NCI-H1092 treated with DMSO at 0.1 percent for 48 hours (cell line): ENCODE data around the gene KIF27.
"Not testable (repeated sequence)": the region's sequence is repeated elsewhere in the genome, so short reads cannot be mapped to it uniquely, and the experiment has no call there.

ENCODE experiments used
- DNase-seq: peaks from one replicate; lab custom pipeline; 2025; lab: John Stamatoyannopoulos, UW

Gene KIF27, protein sequence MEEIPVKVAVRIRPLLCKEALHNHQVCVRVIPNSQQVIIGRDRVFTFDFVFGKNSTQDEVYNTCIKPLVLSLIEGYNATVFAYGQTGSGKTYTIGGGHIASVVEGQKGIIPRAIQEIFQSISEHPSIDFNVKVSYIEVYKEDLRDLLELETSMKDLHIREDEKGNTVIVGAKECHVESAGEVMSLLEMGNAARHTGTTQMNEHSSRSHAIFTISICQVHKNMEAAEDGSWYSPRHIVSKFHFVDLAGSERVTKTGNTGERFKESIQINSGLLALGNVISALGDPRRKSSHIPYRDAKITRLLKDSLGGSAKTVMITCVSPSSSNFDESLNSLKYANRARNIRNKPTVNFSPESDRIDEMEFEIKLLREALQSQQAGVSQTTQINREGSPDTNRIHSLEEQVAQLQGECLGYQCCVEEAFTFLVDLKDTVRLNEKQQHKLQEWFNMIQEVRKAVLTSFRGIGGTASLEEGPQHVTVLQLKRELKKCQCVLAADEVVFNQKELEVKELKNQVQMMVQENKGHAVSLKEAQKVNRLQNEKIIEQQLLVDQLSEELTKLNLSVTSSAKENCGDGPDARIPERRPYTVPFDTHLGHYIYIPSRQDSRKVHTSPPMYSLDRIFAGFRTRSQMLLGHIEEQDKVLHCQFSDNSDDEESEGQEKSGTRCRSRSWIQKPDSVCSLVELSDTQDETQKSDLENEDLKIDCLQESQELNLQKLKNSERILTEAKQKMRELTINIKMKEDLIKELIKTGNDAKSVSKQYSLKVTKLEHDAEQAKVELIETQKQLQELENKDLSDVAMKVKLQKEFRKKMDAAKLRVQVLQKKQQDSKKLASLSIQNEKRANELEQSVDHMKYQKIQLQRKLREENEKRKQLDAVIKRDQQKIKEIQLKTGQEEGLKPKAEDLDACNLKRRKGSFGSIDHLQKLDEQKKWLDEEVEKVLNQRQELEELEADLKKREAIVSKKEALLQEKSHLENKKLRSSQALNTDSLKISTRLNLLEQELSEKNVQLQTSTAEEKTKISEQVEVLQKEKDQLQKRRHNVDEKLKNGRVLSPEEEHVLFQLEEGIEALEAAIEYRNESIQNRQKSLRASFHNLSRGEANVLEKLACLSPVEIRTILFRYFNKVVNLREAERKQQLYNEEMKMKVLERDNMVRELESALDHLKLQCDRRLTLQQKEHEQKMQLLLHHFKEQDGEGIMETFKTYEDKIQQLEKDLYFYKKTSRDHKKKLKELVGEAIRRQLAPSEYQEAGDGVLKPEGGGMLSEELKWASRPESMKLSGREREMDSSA (N-terminal part only)

GRCh38 chr9:83920927-83921707 lies at the start of gene KIF27:
Gene KIF27 (minus strand): TSS chr9:83921432. CDS start chr9:83915591, 5,841 bp downstream.
- peak; percentile 93 for DNase-seq

- DNase-seq: no peak
These were observed 48.4 kb upstream of the KIF27 start for GRCh38 chr9:83969602-83970001.

GRCh38 chr9:83967073-83967472 lies 45.8 kb upstream of the KIF27 start:
- DNase-seq: no peak

GRCh38 chr9:83966209-83966582 lies 45.0 kb upstream of the KIF27 start:
- DNase-seq: no peak

DNA sequence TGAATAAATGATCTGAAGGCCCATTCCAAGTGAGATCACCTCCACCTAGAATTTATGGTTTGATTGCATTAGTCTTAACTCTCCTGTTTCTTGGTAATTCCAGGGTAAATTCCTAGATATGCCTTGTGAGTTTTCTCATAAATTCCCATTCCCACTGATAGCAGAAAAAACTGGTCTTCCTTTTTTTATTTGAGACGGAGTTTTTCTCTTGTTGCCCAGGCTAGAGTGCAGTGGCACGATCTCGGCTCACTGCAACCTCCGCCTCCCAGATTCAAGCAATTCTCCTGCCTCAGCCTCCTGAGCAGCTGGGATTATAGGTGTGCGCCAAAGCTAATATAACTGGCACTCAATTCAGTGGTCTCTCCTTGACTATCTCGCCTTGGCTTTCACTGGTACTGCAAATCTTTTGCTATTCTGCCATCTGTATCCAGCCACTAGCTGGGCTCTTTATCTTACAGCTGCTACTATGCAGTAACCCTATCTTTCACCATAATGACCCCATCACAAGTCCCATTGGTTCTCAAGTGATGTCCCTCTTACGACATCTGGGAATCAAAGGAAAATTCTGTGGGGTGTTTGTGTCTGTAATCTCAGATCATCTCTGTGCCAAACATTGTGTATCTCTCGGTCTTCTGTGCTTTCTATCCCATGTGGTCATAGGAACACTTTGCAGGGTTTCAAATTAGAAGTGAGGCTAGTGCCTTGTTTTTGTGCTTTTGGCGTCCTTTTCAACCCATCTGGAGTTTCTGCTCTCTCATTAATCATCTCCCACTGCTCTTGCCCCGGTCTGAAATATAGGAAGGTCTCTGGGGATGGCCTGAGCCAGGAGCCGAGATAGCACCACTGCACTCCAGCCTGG lies 44.3 kb upstream of the KIF27 start:
- DNase-seq: peak; percentile 31

DNA sequence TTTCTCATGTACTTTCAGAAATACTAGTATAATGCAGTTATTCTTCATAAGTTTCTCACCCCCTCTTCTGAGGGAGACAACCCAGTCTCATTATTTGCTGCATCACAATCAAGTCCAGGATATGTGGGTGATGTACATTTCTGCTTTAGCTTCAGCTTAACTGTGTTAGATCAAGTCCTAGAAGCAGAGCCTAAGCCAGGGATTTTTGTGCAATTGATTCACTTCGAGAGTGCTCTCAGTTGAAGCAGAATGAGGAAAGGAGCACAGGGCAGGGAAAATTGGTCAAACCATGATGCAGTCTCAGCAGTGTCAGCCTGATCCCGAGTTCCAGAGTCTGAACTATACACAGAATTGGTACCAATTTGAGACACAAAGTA lies 43.7 kb upstream of the KIF27 start:
- no peak for DNase-seq

GRCh38 chr9:83962165-83962564 lies 40.9 kb upstream of the KIF27 start:
- DNase-seq: no peak

- no peak for DNase-seq
These were observed 39.8 kb upstream of the KIF27 start for GRCh38 chr9:83960991-83961390.

DNA sequence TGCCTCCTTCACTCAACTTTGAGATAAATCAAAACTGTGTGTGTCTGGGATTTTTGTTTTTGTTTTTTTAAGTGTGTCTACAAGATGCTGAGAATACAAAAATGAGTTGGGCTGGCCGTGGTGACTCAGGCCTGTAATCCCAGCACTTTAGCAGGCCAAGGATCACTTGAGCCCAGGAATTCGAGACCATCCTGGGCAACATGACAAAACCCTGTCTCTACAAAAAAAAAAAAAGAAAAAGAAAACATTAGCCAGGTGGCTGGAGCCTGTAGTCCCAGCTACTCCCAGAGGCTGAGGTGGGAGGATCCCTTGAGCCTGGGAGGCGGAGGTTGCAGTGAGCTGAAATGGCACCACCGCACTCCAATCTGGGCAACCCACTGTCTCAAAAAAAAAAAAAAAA lies 37.8 kb upstream of the KIF27 start:
- DNase-seq: no peak

GRCh38 chr9:83957248-83957513 lies 35.9 kb upstream of the KIF27 start:
- no peak for DNase-seq

DNA sequence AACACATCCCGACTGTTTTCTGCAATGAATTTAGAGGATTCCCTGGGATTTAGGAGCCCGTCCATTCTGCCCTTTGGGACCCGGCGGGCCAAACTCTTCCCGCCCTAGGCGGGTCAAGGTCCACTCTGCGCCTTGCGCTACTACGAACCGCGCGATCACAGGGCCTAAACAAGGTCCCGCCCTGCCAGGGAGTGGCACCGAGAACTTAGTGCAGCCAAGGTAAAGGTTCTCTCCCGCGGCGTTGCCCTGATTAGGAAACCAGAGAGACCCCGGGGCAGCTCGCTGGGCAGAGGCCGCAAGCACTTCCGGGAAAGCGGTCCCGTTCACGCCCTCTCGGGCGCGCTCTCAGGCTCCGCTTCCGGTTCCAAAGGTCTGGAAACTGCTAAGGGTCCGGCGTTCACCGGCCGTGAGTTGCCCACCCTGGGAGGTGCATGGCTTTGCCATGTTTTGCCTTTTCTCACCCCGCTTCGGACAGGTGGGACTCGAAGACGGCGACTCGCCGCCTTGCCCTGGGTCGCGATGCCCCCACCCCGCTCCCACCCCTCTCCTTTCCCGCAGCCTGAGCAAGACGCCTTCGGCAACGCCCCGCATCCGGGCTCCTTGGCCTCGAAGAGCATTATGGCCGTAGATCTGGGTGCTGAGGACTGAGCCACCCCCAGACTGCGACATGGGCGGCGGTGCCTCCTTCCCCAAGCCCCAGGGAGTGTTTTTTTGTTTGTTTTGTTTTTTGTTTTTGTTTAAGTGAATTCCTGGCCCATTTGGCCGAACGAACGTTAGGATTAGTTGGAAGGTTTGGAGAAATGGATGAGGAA lies 35.4 kb upstream of the KIF27 start:
- DNase-seq: peak; percentile 70

- no peak for DNase-seq
These were observed 34.8 kb upstream of the KIF27 start for GRCh38 chr9:83956086-83956435.

DNA sequence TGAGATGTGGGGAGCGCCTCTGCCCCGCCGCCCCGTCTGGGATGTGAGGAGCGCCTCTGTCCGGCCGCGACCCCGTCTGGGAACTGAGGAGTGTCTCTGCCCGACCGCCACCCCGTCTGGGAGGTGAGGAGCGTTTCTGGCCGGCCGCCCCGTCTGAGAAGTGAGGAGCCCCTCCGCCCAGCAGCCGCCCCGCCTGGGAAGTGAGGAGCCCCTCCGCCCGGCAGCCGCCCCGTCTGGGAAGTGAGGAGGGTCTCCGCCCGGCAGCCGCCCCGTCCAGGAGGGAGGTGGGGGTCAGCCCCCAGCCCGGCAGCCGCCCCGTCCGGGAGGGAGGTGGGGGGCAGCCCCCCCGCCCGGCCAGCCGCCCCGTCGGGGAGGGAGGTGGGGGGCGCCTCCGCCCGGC lies 26.9 kb upstream of the KIF27 start:
- DNase-seq: not testable (repeated sequence)

DNA sequence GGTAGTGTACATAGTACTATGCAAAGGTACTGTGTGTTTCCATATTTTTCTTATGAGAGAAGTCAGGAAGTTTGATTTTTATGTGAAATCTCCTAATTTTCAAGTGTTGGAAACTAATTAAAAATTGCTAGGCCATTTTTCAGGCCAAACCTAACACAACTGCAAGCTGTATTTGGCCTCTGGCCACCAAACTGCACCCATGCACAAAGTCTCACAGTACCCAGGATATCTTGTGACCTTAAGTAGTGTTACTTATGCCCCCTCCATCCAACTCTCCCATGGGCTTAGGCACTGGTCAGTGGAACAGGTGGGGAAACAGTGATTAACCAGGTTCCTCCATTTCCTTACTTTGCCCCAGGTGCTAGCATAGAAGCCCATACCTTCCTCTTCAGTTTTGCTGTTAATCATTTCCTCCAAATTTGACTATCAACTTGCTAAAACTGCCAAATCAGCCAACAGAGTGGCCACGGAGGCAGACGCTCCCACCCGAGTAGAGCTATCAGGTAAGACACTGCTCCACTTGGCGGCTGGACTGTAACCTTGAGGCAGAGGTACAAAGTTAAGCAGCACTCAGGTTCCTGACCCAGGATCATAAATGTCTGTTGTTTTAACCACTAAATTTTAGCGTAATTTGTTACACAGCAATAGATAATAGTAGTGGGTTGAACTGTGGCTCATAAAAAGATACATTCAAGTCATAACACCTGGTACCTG lies 19.5 kb upstream of the KIF27 start:
- DNase-seq: no peak

GRCh38 chr9:83937861-83938455 lies 16.7 kb upstream of the KIF27 start:
- DNase-seq: peak; percentile 47

- DNase-seq: no peak
These were observed 15.3 kb upstream of the KIF27 start for GRCh38 chr9:83936523-83936922.

- peak; percentile 7 for DNase-seq
These were observed 14.2 kb upstream of the KIF27 start for GRCh38 chr9:83935276-83935935.

DNA sequence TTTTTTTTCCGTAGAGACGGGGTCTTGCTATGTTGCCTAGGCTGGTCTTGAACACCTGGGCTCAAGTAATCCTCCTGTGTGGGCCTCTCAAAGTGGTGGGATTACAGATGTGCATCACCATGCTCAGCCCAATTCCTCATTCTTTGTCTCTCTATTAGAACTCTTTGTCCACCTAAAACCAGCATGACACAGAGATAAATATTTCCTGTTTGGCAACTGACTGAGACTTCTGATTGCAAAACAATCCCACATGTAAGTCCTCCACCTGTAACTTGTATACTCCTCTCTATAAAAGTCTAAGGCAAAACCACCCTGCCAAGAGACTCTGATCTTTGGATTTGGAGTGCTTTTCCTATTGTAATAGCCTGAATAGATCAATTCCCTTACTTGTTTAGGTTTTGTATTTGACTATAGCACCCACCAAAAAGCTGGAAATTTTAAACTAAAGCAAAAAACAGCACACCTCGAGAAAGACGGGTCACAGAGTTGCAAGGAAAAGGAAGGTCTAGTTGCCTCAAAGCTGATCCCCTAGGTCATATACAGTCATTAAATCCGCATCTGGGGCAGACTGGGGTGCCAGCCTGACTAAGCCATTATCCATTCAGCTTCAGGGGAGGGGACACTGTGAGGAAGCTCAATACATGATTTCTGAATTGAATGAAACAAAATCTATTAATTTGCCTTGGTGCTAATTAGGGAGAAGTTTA lies 13.5 kb upstream of the KIF27 start:
- no peak for DNase-seq
